IMR-90 (cell line): ENCODE results near the gene DPPA5. TPM values are rescaled to one million over a fixed set of nuclear protein-coding genes. Genes with fewer than 3 reads are reported as not detected.

Experiments used
- ATAC-seq: fragments of 200-7000 bp; cut with Tn5 transposase; 2 replicates; pipeline ENCODE4 v1.9.1; 2020; ENCODE audit warnings: low read depth, mild to moderate bottlenecking, moderate library complexity
- BruUV-seq: library from RNA; stranded (reverse); fragments of 400-500 nt; replicated peaks from 2 replicates; lab custom pipeline; 2021; lab: Mats Ljungman, UMichigan
- CTCF ChIA-PET: fragments of 300-600 bp; formaldehyde crosslinking; extraction: SDS; loops from one replicate; lab custom pipeline; 2021; ENCODE audit warnings: antibody characterized with exemption; lab: Yijun Ruan, JAX
- POLR2A ChIA-PET: fragments of 300-600 bp; sonication (Branson Sonifier 250); formaldehyde crosslinking; loops from one replicate; lab custom pipeline; 2022; ENCODE audit warnings: antibody characterized with exemption; ENCODE audit not compliant: unreplicated experiment; lab: Charles Lee
- DNase-seq: peaks from one replicate; pipeline ENCODE4 v3.0.0; 2013
- H2AFZ ChIP-seq: replicated peaks from 2 replicates; pipeline ENCODE3; 2013; ENCODE audit warnings: low read length, mild to moderate bottlenecking; ENCODE audit not compliant: poor library complexity
- H2AK5ac ChIP-seq: 2 replicates; pipeline ENCODE4 v1.6.1; 2013; ENCODE audit warnings: low read depth, low read length, inconsistent platforms
- H2AK9ac ChIP-seq: replicated peaks from 2 replicates; pipeline ENCODE3; 2013; ENCODE audit warnings: mild to moderate bottlenecking, low read depth, low read length, moderate library complexity; ENCODE audit not compliant: poor library complexity
- H2BK120ac ChIP-seq: 2 replicates; pipeline ENCODE4 v1.6.1; 2013; ENCODE audit warnings: low read depth, low read length, inconsistent platforms
- H2BK15ac ChIP-seq: 3 replicates; pipeline ENCODE4 v1.6.1; 2013; ENCODE audit warnings: low read depth, low read length, inconsistent platforms
- H2BK20ac ChIP-seq: 2 replicates; pipeline ENCODE4 v1.6.1; 2013; ENCODE audit warnings: low read depth, mild to moderate bottlenecking, inconsistent platforms, low read length, moderate library complexity
- H2BK5ac ChIP-seq: 2 replicates; pipeline ENCODE4 v1.6.1; 2013; ENCODE audit warnings: mild to moderate bottlenecking, low read depth, low read length, inconsistent platforms; ENCODE audit not compliant: poor library complexity, severe bottlenecking
- H3K14ac ChIP-seq: replicated peaks from 2 replicates; pipeline ENCODE4 v1.6.1; 2013; ENCODE audit warnings: low read depth, low read length, inconsistent platforms
- H3K18ac ChIP-seq: 2 replicates; pipeline ENCODE4 v1.6.1; 2013; ENCODE audit warnings: low read depth, low read length, control low read depth
- H3K23ac ChIP-seq: 2 replicates; pipeline ENCODE4 v1.6.1; 2013; ENCODE audit warnings: low read depth, low read length, inconsistent platforms
- H3K27ac ChIP-seq: 2 replicates; pipeline ENCODE4 v1.5.1; 2013; ENCODE audit warnings: mild to moderate bottlenecking, control low read depth, low read length; ENCODE audit not compliant: insufficient read depth
- H3K27me3 ChIP-seq: 2 replicates; pipeline ENCODE4 v1.6.1; 2013; ENCODE audit warnings: low read length; ENCODE audit not compliant: control insufficient read depth, insufficient read depth
- H3K36me3 ChIP-seq: 2 replicates; pipeline ENCODE4 v1.6.1; 2013; ENCODE audit warnings: low read length, mixed read lengths; ENCODE audit not compliant: control insufficient read depth, insufficient read depth
- H3K4ac ChIP-seq: 2 replicates; pipeline ENCODE4 v1.6.1; 2013; ENCODE audit warnings: low read depth, low read length, inconsistent platforms
- H3K4me1 ChIP-seq: 2 replicates; pipeline ENCODE4 v1.6.1; 2013; ENCODE audit warnings: low read length, mixed read lengths; ENCODE audit not compliant: control insufficient read depth, insufficient read depth
- H3K4me2 ChIP-seq: 2 replicates; pipeline ENCODE4 v1.6.1; 2013; ENCODE audit warnings: low read depth, mild to moderate bottlenecking, control low read depth, low read length, moderate library complexity
- H3K4me3 ChIP-seq: 2 replicates; pipeline ENCODE4 v1.5.1; 2013; ENCODE audit warnings: low read depth, mild to moderate bottlenecking, control low read depth, low read length, moderate library complexity; ENCODE audit not compliant: insufficient read depth
- H3K56ac ChIP-seq: 2 replicates; pipeline ENCODE4 v1.6.1; 2013; ENCODE audit warnings: low read length, inconsistent platforms; ENCODE audit not compliant: insufficient read depth; ENCODE audit errors: extremely low read depth
- H3K79me1 ChIP-seq, 2 experiments: 2 replicates each; pipeline ENCODE4 v1.6.1; 2013; ENCODE audit warnings: low read length in 2 of 2, inconsistent platforms in 1 of 2, low read depth in 1 of 2
- H3K9ac ChIP-seq: 2 replicates; pipeline ENCODE4 v1.6.1; 2013; ENCODE audit warnings: low read depth, low read length, control low read depth
- H3K9me1 ChIP-seq: 2 replicates; pipeline ENCODE4 v1.6.1; 2013; ENCODE audit warnings: low read length, inconsistent platforms; ENCODE audit not compliant: insufficient read depth
- H3K9me3 ChIP-seq: 2 replicates; pipeline ENCODE4 v1.6.1; 2013; ENCODE audit warnings: low read length; ENCODE audit not compliant: control insufficient read depth, insufficient read depth
- H4K20me1 ChIP-seq: 2 replicates; pipeline ENCODE4 v1.6.1; 2013; ENCODE audit warnings: low read length, inconsistent platforms; ENCODE audit not compliant: insufficient read depth
- H4K5ac ChIP-seq: 2 replicates; pipeline ENCODE4 v1.6.1; 2013; ENCODE audit warnings: mild to moderate bottlenecking, low read depth, low read length, control low read depth
- H4K8ac ChIP-seq, 2 experiments: 2 replicates each; pipeline ENCODE4 v1.6.1; 2013; ENCODE audit warnings: low read depth in 2 of 2, low read length in 2 of 2, control low read depth in 1 of 2, inconsistent platforms in 1 of 2
- H4K91ac ChIP-seq: 2 replicates; pipeline ENCODE4 v1.6.1; 2013; ENCODE audit warnings: low read depth, low read length, inconsistent platforms; ENCODE audit not compliant: insufficient read depth
- BHLHE40 ChIP-seq: fragments of 150-350 bp; IDR thresholded peaks from 2 replicates; pipeline ENCODE4 v1.6.1; 2016; ENCODE audit warnings: mild to moderate bottlenecking, low read depth, low read length
- CEBPB ChIP-seq: IDR thresholded peaks from 2 replicates; pipeline ENCODE4 v1.6.1; 2012; ENCODE audit warnings: low read depth, low read length, improper control_type of control experiment
- CTCF ChIP-seq: conservative IDR thresholded peaks from 2 replicates; pipeline ENCODE4 v1.5.1; 2012; ENCODE audit warnings: mild to moderate bottlenecking, low read depth, low read length, improper control_type of control experiment
- ELK1 ChIP-seq: fragments of 150-350 bp; IDR thresholded peaks from 2 replicates; pipeline ENCODE4 v1.6.1; 2016; ENCODE audit warnings: low read depth, mild to moderate bottlenecking, low read length, moderate library complexity, borderline replicate concordance
- MAFK ChIP-seq: IDR thresholded peaks from 2 replicates; pipeline ENCODE4 v1.6.1; 2012; ENCODE audit warnings: low read depth, low read length, improper control_type of control experiment
- MAZ ChIP-seq: IDR thresholded peaks from 2 replicates; pipeline ENCODE4 v1.6.1; 2012; ENCODE audit warnings: low read depth, mild to moderate bottlenecking, low read length, improper control_type of control experiment, moderate library complexity, borderline replicate concordance
- MXI1 ChIP-seq: IDR thresholded peaks from 2 replicates; pipeline ENCODE4 v1.6.1; 2012; ENCODE audit warnings: low read depth, mild to moderate bottlenecking, low read length, moderate library complexity, borderline replicate concordance
- NFE2L2 ChIP-seq: fragments of 150-350 bp; IDR thresholded peaks from 2 replicates; pipeline ENCODE4 v1.6.1; 2016; ENCODE audit warnings: low read depth, mild to moderate bottlenecking, low read length
- RAD21 ChIP-seq: IDR thresholded peaks from 2 replicates; pipeline ENCODE4 v1.6.1; 2012; ENCODE audit warnings: low read length, improper control_type of control experiment
- RFX5 ChIP-seq: IDR thresholded peaks from 2 replicates; pipeline ENCODE4 v1.8.0; 2012; ENCODE audit warnings: low read depth, mild to moderate bottlenecking, low read length, moderate library complexity
- SMC3 ChIP-seq: fragments of 150-350 bp; IDR thresholded peaks from 2 replicates; pipeline ENCODE4 v1.6.1; 2016; ENCODE audit warnings: low read depth, mild to moderate bottlenecking, antibody characterized with exemption, low read length, moderate library complexity
- USF2 ChIP-seq: fragments of 150-350 bp; IDR thresholded peaks from 2 replicates; pipeline ENCODE4 v1.6.1; 2017; ENCODE audit warnings: mild to moderate bottlenecking, antibody characterized with exemption, low read length, low read depth
- WGBS, 2 experiments: methylation state at CpG; one replicate each; pipeline versions ENCODE4 v1.1.5 to v1.1.7; 2013; ENCODE audit warnings: missing lambda C conversion rate in 2 of 2; ENCODE audit not compliant: insufficient read length in 1 of 2; ENCODE audit errors: extremely low coverage in 2 of 2; 5-methylcytosine and 5-hydroxymethylcytosine counted together
- dilution Hi-C: fragments of 300-500 bp; cut with HindIII; formaldehyde crosslinking; loops from one replicate; pipeline ENCODE4 v1.14.3; 2018; ENCODE audit warnings: low sequenced_read_pairs; ENCODE audit not compliant: unreplicated experiment
- in situ Hi-C: fragments of 300-500 bp; cut with MboI; formaldehyde crosslinking; loops from 3 replicates; pipeline ENCODE4 v1.14.3; 2019; ENCODE audit warnings: low sequenced_read_pairs, inconsistent platforms, mixed read lengths
- intact Hi-C: fragments of 100-400 bp; cut with micrococcal nuclease; formaldehyde crosslinking; loops from 2 replicates; pipeline ENCODE4 v1.10.0; 2022
- polyA plus RNA-seq, 3 experiments: library from polyadenylated mRNA; depleted of rRNA; stranded (reverse); fragments of >200 nt; gene quantifications; 2 replicates each; pipeline ENCODE4 v1.2.3, GENCODE V29; 2012; ENCODE audit warnings: low replicate concordance in 1 of 3
- total RNA-seq: library from RNA; depleted of rRNA; stranded (reverse); fragments of >200 nt; gene quantifications from 2 replicates; pipeline ENCODE4 v1.2.3, GENCODE V29; 2012

DPPA5 gene
- total and polyA plus RNA-seq, 2 of the 4 experiments (the other 2 are of a cell fraction), result not detected

GRCh38 chr6:73400656-73401055 is 46.6 kb upstream of the DPPA5 start (continued):
- TF ChIP-seq CTCF (no peak), MAZ (no peak), SMC3 (no peak), MXI1 (no peak), RAD21 (no peak)

- Histone ChIP-seq H2AK5ac (no peak overlapping the region), H2AFZ (no peak overlapping the region), H3K27ac (no peak overlapping the region), H3K4me3 (no peak overlapping the region), H4K5ac (no peak overlapping the region), H3K9me1 (no peaks in the 10 kb centered on the region; the same call in 1 of the 2 replicates), H2BK120ac (no peak overlapping the region), H2BK5ac (no peak overlapping the region), H3K27me3 (no peaks in the 10 kb centered on the region), H4K8ac (no peak overlapping the region), H3K14ac (no peak overlapping the region), H3K79me1 (no peaks in the 10 kb centered on the region), H3K4ac (no peak overlapping the region), H3K4me1 (no peaks in the 10 kb centered on the region), H3K23ac (no peak overlapping the region), H3K4me2 (no peak overlapping the region), H3K9me3 (no peaks in the 10 kb centered on the region), H2BK15ac (no peak overlapping the region), H4K91ac (no peak overlapping the region), H3K9ac (no peak overlapping the region), H3K56ac (no peak overlapping the region), H4K20me1 (no peaks in the 10 kb centered on the region), H2AK9ac (no peak overlapping the region), H3K36me3 (no peaks in the 10 kb centered on the region), H3K18ac (no peak overlapping the region), H2BK20ac (no peak overlapping the region)
- ChIA-PET CTCF (interaction anchor here (0.6 kb wide), 2 partner anchors 57 to 184 kb away, joined by 4 to 5 read pairs; no protein-coding TSS in a partner anchor), POLR2A (no interaction called here)
- no CpG with 5 or more reads among the region's 10 CpGs for WGBS, 2 experiments
- DNase-seq (no peak), ATAC-seq (no peak)
- BruUV-seq, result no TSS peak
- intact Hi-C loops, result no loop called here
- TF ChIP-seq MAFK (no peak), BHLHE40 (no peak), NFE2L2 (no peak), MXI1 (no peak), CEBPB (no peak), RFX5 (no peak), USF2 (no peak), RAD21 (no peak), ELK1 (no peak)
- dilution Hi-C loops, result no loop called here
- in situ Hi-C loops, result no loop called here
Observed at GRCh38 chr6:73395875-73396274, 41.8 kb upstream of the DPPA5 start.
